ENCODE data around the gene TMPRSS4. TPM values are rescaled to one million over a fixed set of nuclear protein-coding genes. Genes with fewer than 3 reads are reported as not detected.

The TMPRSS4 gene
- polyA plus RNA-seq, 1 of the 3 experiments (the other 2 are of a cell fraction), result not detected

- no peak for TF ChIP-seq REST (IDR thresholded peaks at IDR 0.05; ENCODE audit: low read depth, low read length)
These were observed 10.3 kb downstream of the TMPRSS4 start, which contains the start of gene SMIM35 (continued) for GRCh38 chr11:118086913-118087768.

DNA sequence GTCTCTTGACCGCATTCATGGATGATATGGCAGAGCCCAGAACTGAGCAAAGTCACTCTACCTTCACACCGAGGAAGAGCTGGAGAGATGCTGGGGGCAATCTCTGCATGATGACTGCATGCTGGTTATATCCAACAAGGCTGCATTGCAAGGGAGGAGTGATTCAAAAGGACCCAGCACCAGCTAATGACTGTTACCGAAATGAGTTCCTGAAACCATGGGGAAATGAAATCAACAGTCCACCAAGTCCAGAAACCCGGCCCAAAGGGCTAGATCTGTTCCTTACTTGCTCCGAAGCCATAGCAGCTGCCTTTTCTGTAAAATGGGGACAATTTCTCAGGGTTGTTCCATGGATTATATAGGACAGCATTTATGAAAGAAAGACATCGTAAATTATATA lies 11.1 kb downstream of the TMPRSS4 start:
- Histone ChIP-seq H4K20me1 (ENCODE audit: insufficient read depth) (no peaks in the 10 kb centered on the region), H3K9me2 (no peaks in the 10 kb centered on the region), H3K79me2 (ENCODE audit: insufficient read depth) (no peaks in the 10 kb centered on the region), H3K9ac (no peak overlapping the region), H3K9me3 (no peaks in the 10 kb centered on the region), H3K4me2 (no peak overlapping the region), H3K36me3 (replicated peaks in 1 of 2; ENCODE audit: control insufficient read depth in 1 of 2, insufficient read depth in 2 of 2, low read length in 1 of 2) (no peaks in the 10 kb centered on the region), H3K4me3 (ENCODE audit: low read depth in 2 of 2, low read length in 1 of 2) (no peak overlapping the region), H2AFZ (ENCODE audit: low read depth) (no peak overlapping the region), H3K27ac (ENCODE audit: low read depth in 2 of 2, low read length in 1 of 2) (no peak overlapping the region), H3F3A (replicated peaks; ENCODE audit: insufficient read depth) (no peaks in the 10 kb centered on the region), H3K27me3 (ENCODE audit: insufficient read depth) (peaks cover 6% of the 10 kb centered on the region; the same call in 1 of the 2 replicates), H3K4me1 (ENCODE audit: control insufficient read depth in 1 of 2, insufficient read depth in 2 of 2, low read depth in 1 of 2, low read length in 1 of 2) (no peaks in the 10 kb centered on the region)
- DNase-seq, result no peak
- WGBS (ENCODE audit: low lambda C conversion rate), result 29% methylated on average over 5 of the region's 6 CpGs
- ChIA-PET CTCF (interaction anchor here (0.7 to 2.3 kb wide), 2 partner anchors 35 to 264 kb away, joined by 3 to 6 read pairs; no protein-coding TSS in a partner anchor), POLR2A (no interaction called here)
- TF ChIP-seq TEAD4 (IDR thresholded peaks at IDR 0.05; ENCODE audit: borderline replicate concordance, insufficient read depth) (no peak), GATA2 (CRISPR knock-in tag; IDR thresholded peaks at IDR 0.05) (no peak), EP300 (IDR thresholded peaks at IDR 0.05; ENCODE audit: borderline replicate concordance in 1 of 2, low read depth in 1 of 2, low read length in 1 of 2) (no peak)

DNA sequence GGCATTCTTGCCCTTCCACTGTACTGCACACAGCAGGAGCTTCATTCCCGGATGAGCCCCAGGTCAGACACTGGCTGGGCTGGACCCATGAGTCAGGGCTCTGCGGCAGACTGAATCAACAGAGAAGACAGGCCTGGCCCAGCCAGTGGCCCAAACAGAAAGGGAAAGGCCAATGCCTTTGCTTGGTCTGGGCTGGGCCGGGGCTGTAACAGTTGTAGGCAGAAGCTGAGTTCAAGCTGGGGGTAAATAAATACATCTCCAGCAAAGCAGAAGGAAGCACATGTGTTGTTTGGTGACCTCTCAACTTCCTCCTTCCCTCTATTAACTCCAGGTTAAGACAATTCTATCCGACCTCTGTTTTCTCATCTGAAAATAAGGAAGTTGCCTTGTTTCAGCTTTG lies 11.7 kb downstream of the TMPRSS4 start:
- no peaks in the 10 kb centered on the region for H3K36me3 ChIP-seq (replicated peaks in 1 of 2; ENCODE audit: control insufficient read depth in 1 of 2, insufficient read depth in 2 of 2, low read length in 1 of 2)
- no peaks in the 10 kb centered on the region for H3K9me2 ChIP-seq
- no peaks in the 10 kb centered on the region for H3K9me3 ChIP-seq
- no peaks in the 10 kb centered on the region for H3F3A ChIP-seq (replicated peaks; ENCODE audit: insufficient read depth)
- no peak for TF ChIP-seq TAF1 (IDR thresholded peaks at IDR 0.05; ENCODE audit: borderline replicate concordance, low read depth, low read length)
- no peak for TF ChIP-seq NRF1 (IDR thresholded peaks at IDR 0.05; ENCODE audit: low read depth, low read length)
- TF ChIP-seq TCF12 (IDR thresholded peaks at IDR 0.05), result no peak
- no peak for TF ChIP-seq RCOR1 (IDR thresholded peaks at IDR 0.05; ENCODE audit: low read length)
- no peak for TF ChIP-seq NFIC (IDR thresholded peaks at IDR 0.05; ENCODE audit: borderline replicate concordance)
- TF ChIP-seq, protein P1, sequence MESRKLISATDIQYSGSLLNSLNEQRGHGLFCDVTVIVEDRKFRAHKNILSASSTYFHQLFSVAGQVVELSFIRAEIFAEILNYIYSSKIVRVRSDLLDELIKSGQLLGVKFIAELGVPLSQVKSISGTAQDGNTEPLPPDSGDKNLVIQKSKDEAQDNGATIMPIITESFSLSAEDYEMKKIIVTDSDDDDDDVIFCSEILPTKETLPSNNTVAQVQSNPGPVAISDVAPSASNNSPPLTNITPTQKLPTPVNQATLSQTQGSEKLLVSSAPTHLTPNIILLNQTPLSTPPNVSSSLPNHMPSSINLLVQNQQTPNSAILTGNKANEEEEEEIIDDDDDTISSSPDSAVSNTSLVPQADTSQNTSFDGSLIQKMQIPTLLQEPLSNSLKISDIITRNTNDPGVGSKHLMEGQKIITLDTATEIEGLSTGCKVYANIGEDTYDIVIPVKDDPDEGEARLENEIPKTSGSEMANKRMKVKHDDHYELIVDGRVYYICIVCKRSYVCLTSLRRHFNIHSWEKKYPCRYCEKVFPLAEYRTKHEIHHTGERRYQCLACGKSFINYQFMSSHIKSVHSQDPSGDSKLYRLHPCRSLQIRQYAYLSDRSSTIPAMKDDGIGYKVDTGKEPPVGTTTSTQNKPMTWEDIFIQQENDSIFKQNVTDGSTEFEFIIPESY (IDR thresholded peaks at IDR 0.05; ENCODE audit: borderline replicate concordance, low read depth), result no peak
- TF ChIP-seq USF1 (IDR thresholded peaks at IDR 0.05; ENCODE audit: borderline replicate concordance, low read depth), result no peak
- TF ChIP-seq FOXM1 (IDR thresholded peaks at IDR 0.05; ENCODE audit: low read depth), result no peak
- no peak for TF ChIP-seq MEF2A (IDR thresholded peaks at IDR 0.05; ENCODE audit: borderline replicate concordance, low read depth)
- no peak overlapping the region for H3K4me2 ChIP-seq
- CTCF ChIA-PET, result interaction anchor here (1.3 to 2.3 kb wide), 2 partner anchors 8 to 35 kb away, joined by 3 to 6 read pairs; no protein-coding TSS in a partner anchor
- no peaks in the 10 kb centered on the region for H4K20me1 ChIP-seq (ENCODE audit: insufficient read depth)
- POLR2A ChIA-PET, result no interaction called here
- H3K4me1 ChIP-seq (ENCODE audit: control insufficient read depth in 1 of 2, insufficient read depth in 2 of 2, low read depth in 1 of 2, low read length in 1 of 2), result no peaks in the 10 kb centered on the region
- H3K9ac ChIP-seq, result no peak overlapping the region
- no peak overlapping the region for H3K27ac ChIP-seq (ENCODE audit: low read depth in 2 of 2, low read length in 1 of 2)
- 39% methylated on average over 4 of the region's 4 CpGs for WGBS (ENCODE audit: low lambda C conversion rate)
- no peaks in the 10 kb centered on the region for H3K79me2 ChIP-seq (ENCODE audit: insufficient read depth)
- H3K4me3 ChIP-seq (ENCODE audit: low read depth in 2 of 2, low read length in 1 of 2), result no peak overlapping the region
- no peak for DNase-seq
- no peak overlapping the region for H2AFZ ChIP-seq (ENCODE audit: low read depth)
- peaks cover 6% of the 10 kb centered on the region; the same call in 1 of the 2 replicates for H3K27me3 ChIP-seq (ENCODE audit: insufficient read depth)

All from SK-N-SH (cell line).